Measurements from ENCODE around the gene AQR. TPM values are rescaled to one million over a fixed set of nuclear protein-coding genes. Genes with fewer than 3 reads are reported as not detected.

The AQR gene
- total RNA-seq, 1 experiment from 2014 or later = 54.4 TPM

DNA sequence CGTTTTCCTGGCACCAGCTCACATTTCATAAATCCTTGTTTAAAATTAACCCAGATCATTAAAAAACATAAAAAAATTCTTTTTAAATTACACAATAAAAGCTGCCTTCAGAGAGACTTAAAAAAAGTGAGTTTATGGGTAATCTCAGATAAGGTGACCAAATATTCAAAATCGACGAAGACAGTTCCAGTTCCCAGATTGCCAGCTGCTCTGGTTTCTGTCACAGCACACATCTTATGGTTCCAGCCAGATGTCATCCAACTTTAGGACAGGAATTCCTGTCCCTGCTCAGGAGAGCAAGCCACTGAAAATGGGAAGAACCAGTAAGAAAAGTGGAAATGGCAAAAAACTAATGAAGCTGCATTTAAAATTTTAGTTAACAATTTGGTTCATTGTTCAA is 34.4 kb upstream of the AQR start:
- DNase-seq = no peak
- H3K9me3 Mint-ChIP-seq = peaks cover 0 to 2% of the 10 kb centered on the region in 2 experiments; a peak in 2 of 5 replicates
- no peak overlapping the region for H3K27ac ChIP-seq (ENCODE audit: insufficient read length, low read depth, low read length)
- H2AK5ac ChIP-seq (ENCODE audit: insufficient read length, low read length) = no peak overlapping the region
- H4K8ac ChIP-seq (replicated peaks; ENCODE audit: insufficient read length, low read depth, low read length) = no peak overlapping the region
- no peaks in the 10 kb centered on the region for H4K20me1 ChIP-seq (ENCODE audit: control insufficient read depth, insufficient read depth, insufficient read length)
- no peak overlapping the region for H3K4ac ChIP-seq (ENCODE audit: low read depth, low read length)
- H2BK12ac ChIP-seq (ENCODE audit: insufficient read length, low read depth, low read length) = no peak overlapping the region
- H3K27me3 ChIP-seq (ENCODE audit: insufficient read depth, low read length) = no peaks in the 10 kb centered on the region
- H3K14ac ChIP-seq (ENCODE audit: insufficient read depth, low read length) = no peak overlapping the region
- no peak overlapping the region for H3K56ac ChIP-seq (ENCODE audit: insufficient read length, low read depth, low read length)
- H3K18ac ChIP-seq (ENCODE audit: insufficient read length, low read depth, low read length) = no peak overlapping the region
- no peak overlapping the region for H4K5ac ChIP-seq (ENCODE audit: insufficient read length, low read depth, low read length)
- H3K4me2 ChIP-seq (ENCODE audit: insufficient read depth, insufficient read length, low read length) = no peak overlapping the region
- H4K91ac ChIP-seq (ENCODE audit: insufficient read length, low read depth, low read length) = no peak overlapping the region
- peaks cover 9 to 13% of the 10 kb centered on the region in 2 experiments for H3K4me1 Mint-ChIP-seq
- no peaks in the 10 kb centered on the region for H3K23me2 ChIP-seq (ENCODE audit: insufficient read length, low read depth, low read length, poor library complexity, severe bottlenecking)
- 100% methylated on average over 1 of the region's 3 CpGs for WGBS (ENCODE audit: extremely low coverage, insufficient read length, low lambda C conversion rate)
- H2BK5ac ChIP-seq (ENCODE audit: insufficient read length, low read length) = no peak overlapping the region
- H3K27me3 Mint-ChIP-seq (ENCODE audit: low read depth) = no peaks in the 10 kb centered on the region
- no peak overlapping the region for H3T11ph ChIP-seq (ENCODE audit: low read length)
- H3K4me1 ChIP-seq (ENCODE audit: insufficient read depth, low read length) = 0 out of 2 replicates have a peak, but pooled peaks cover 2% of the 10 kb centered on the region
- H2BK20ac ChIP-seq (ENCODE audit: low read depth, low read length, poor library complexity, severe bottlenecking) = no peak overlapping the region
- no peak overlapping the region for H3K9ac ChIP-seq (ENCODE audit: extremely low read depth, insufficient read length, low read length)
- H3K23ac ChIP-seq (ENCODE audit: insufficient read length, low read depth, low read length) = no peak overlapping the region
- H2BK15ac ChIP-seq (ENCODE audit: low read depth, low read length) = no peak overlapping the region
- no peaks in the 10 kb centered on the region for H3K79me2 ChIP-seq (ENCODE audit: insufficient read depth, low read length)
- TF ChIP-seq, protein P1, sequence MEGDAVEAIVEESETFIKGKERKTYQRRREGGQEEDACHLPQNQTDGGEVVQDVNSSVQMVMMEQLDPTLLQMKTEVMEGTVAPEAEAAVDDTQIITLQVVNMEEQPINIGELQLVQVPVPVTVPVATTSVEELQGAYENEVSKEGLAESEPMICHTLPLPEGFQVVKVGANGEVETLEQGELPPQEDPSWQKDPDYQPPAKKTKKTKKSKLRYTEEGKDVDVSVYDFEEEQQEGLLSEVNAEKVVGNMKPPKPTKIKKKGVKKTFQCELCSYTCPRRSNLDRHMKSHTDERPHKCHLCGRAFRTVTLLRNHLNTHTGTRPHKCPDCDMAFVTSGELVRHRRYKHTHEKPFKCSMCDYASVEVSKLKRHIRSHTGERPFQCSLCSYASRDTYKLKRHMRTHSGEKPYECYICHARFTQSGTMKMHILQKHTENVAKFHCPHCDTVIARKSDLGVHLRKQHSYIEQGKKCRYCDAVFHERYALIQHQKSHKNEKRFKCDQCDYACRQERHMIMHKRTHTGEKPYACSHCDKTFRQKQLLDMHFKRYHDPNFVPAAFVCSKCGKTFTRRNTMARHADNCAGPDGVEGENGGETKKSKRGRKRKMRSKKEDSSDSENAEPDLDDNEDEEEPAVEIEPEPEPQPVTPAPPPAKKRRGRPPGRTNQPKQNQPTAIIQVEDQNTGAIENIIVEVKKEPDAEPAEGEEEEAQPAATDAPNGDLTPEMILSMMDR (conservative IDR thresholded peaks at IDR 0.05) = no peak
- no peaks in the 10 kb centered on the region for H3K9me3 ChIP-seq (ENCODE audit: control insufficient read depth, low read depth, low read length)
- no peaks in the 10 kb centered on the region for H3K79me1 ChIP-seq (ENCODE audit: insufficient read depth, low read depth, low read length, poor library complexity, severe bottlenecking)
- H3K36me3 Mint-ChIP-seq (ENCODE audit: insufficient read depth in 1 of 3, low read depth in 3 of 3) = no peaks in the 10 kb centered on the region; a peak in 2 of 7 replicates
- no peak overlapping the region for H3K27ac Mint-ChIP-seq
- no peak overlapping the region for H2BK120ac ChIP-seq (ENCODE audit: low read depth, low read length, poor library complexity, severe bottlenecking)
- H2AFZ ChIP-seq (ENCODE audit: low read length) = no peak overlapping the region
- H3K4me3 Mint-ChIP-seq = no peak overlapping the region
